ENCODE data around the gene DMRT1.

The DMRT1 gene

GRCh38 chr9:841371-842209 lies at the start of gene DMRT1:
Gene DMRT1, plus strand, starts transcription at chr9:841697. Its CDS starts 142 bp downstream, at chr9:841839.
- H3K9me3 ChIP-seq (ENCODE audit: severe bottlenecking), result no peaks in the 10 kb centered on the region
- ATAC-seq (ENCODE audit: low read depth) (0 out of 3 replicates have a peak, but pooled peaks have one; percentile 42), DNase-seq (ENCODE audit: low spot score) (no peak)
- no peak within 1 kb of the TSS for H3K4me3 ChIP-seq (ENCODE audit: severe bottlenecking)
- peaks cover 54% of the 10 kb centered on the region for H3K27me3 ChIP-seq (ENCODE audit: insufficient read depth, poor library complexity, severe bottlenecking)
- no peaks in the 10 kb centered on the region; the same call in 1 of the 2 replicates for H3K36me3 ChIP-seq (ENCODE audit: low read depth)
- no peak within 1 kb of the TSS for H3K27ac ChIP-seq (ENCODE audit: poor library complexity, severe bottlenecking)
- H3K4me1 ChIP-seq (ENCODE audit: insufficient read depth, poor library complexity, severe bottlenecking), result no peaks in the 10 kb centered on the region
- no peak for TF ChIP-seq CTCF (IDR thresholded peaks at IDR 0.05; ENCODE audit: poor library complexity, severe bottlenecking)

GRCh38 chr9:792331-793260 lies 48.9 kb upstream of the DMRT1 start:
- Histone ChIP-seq H3K27me3 (ENCODE audit: insufficient read depth, poor library complexity, severe bottlenecking) (no peaks in the 10 kb centered on the region), H3K9me3 (ENCODE audit: severe bottlenecking) (no peaks in the 10 kb centered on the region), H3K36me3 (ENCODE audit: low read depth) (no peaks in the 10 kb centered on the region), H3K27ac (ENCODE audit: poor library complexity, severe bottlenecking) (no peak overlapping the region), H3K4me3 (ENCODE audit: severe bottlenecking) (no peak overlapping the region), H3K4me1 (ENCODE audit: insufficient read depth, poor library complexity, severe bottlenecking) (no peaks in the 10 kb centered on the region)
- ATAC-seq (ENCODE audit: low read depth) (no peak), DNase-seq (ENCODE audit: low spot score) (no peak)
- TF ChIP-seq CTCF (IDR thresholded peaks at IDR 0.05; ENCODE audit: poor library complexity, severe bottlenecking), result no peak

GRCh38 chr9:794386-794785 lies 47.1 kb upstream of the DMRT1 start:
- Histone ChIP-seq H3K27ac (ENCODE audit: poor library complexity, severe bottlenecking) (no peak overlapping the region), H3K36me3 (ENCODE audit: low read depth) (no peaks in the 10 kb centered on the region), H3K27me3 (ENCODE audit: insufficient read depth, poor library complexity, severe bottlenecking) (no peaks in the 10 kb centered on the region), H3K9me3 (ENCODE audit: severe bottlenecking) (no peaks in the 10 kb centered on the region), H3K4me3 (ENCODE audit: severe bottlenecking) (no peak overlapping the region), H3K4me1 (ENCODE audit: insufficient read depth, poor library complexity, severe bottlenecking) (no peaks in the 10 kb centered on the region)
- no peak for TF ChIP-seq CTCF (IDR thresholded peaks at IDR 0.05; ENCODE audit: poor library complexity, severe bottlenecking)
- 0 out of 3 replicates have a peak, but pooled peaks have one; percentile 29 for ATAC-seq (ENCODE audit: low read depth)
- DNase-seq (ENCODE audit: low spot score), result no peak

- DNase-seq (ENCODE audit: low spot score), result no peak
- H3K27ac ChIP-seq (ENCODE audit: poor library complexity, severe bottlenecking), result no peak overlapping the region
- no peaks in the 10 kb centered on the region for H3K9me3 ChIP-seq (ENCODE audit: severe bottlenecking)
- H3K4me1 ChIP-seq (ENCODE audit: insufficient read depth, poor library complexity, severe bottlenecking), result no peaks in the 10 kb centered on the region
- no peak for ATAC-seq (ENCODE audit: low read depth)
- no peak overlapping the region for H3K4me3 ChIP-seq (ENCODE audit: severe bottlenecking)
- no peaks in the 10 kb centered on the region for H3K36me3 ChIP-seq (ENCODE audit: low read depth)
- TF ChIP-seq CTCF (IDR thresholded peaks at IDR 0.05; ENCODE audit: poor library complexity, severe bottlenecking), result no peak
- no peaks in the 10 kb centered on the region for H3K27me3 ChIP-seq (ENCODE audit: insufficient read depth, poor library complexity, severe bottlenecking)
These were observed 45.6 kb upstream of the DMRT1 start for GRCh38 chr9:795869-796268.
